Endothelial cell of umbilical vein (primary cell): ENCODE data around the gene UBL5. TPM values are rescaled to one million over a fixed set of nuclear protein-coding genes. Genes with fewer than 3 reads are reported as not detected.

Experiments used
- BruUV-seq: library from RNA; stranded (reverse); fragments of 400-500 nt; replicated peaks from 2 replicates; lab custom pipeline; 2021; lab: Mats Ljungman, UMichigan
- CTCF ChIA-PET: fragments of 300-600, 350-600 bp; sonication (Branson Sonifier 250); formaldehyde crosslinking; loops from one replicate; lab custom pipeline; 2021; ENCODE audit warnings: antibody characterized with exemption, inconsistent platforms; lab: Charles Lee
- POLR2A ChIA-PET: fragments of 300-600, 350-600 bp; sonication (Branson Sonifier 250); formaldehyde crosslinking; loops from one replicate; lab custom pipeline; 2021; ENCODE audit warnings: antibody characterized with exemption, inconsistent platforms; lab: Charles Lee
- DNase-seq: peaks from one replicate; pipeline ENCODE4 v3.0.0-alpha.2; 2011; ENCODE audit warnings: low read depth, low spot score
- FAIRE-seq: peaks from 2 replicates; lab custom pipeline; 2011; peaks lifted over from hg19 to GRCh38; lab: Jason Lieb, UNC
- H2AFZ ChIP-seq: 2 replicates; pipeline ENCODE4 v1.6.0; 2012; ENCODE audit warnings: low read depth, low read length, control low read depth, inconsistent platforms
- H3K27ac ChIP-seq: 2 replicates; pipeline ENCODE4 v1.5.1; 2011; ENCODE audit warnings: low read depth, mild to moderate bottlenecking, control low read depth, low read length, moderate library complexity; ENCODE audit not compliant: insufficient read depth
- H3K27me3 ChIP-seq, 2 experiments: 2 replicates each; pipeline versions ENCODE4 v1.6.0 to v1.6.1; 2011; ENCODE audit warnings: low read length in 2 of 2, mixed read lengths in 1 of 2; ENCODE audit not compliant: control insufficient read depth in 2 of 2, insufficient read depth in 2 of 2
- H3K36me3 ChIP-seq, 2 experiments: 2 replicates in 1 of 2; 3 replicates in 1 of 2; pipeline ENCODE4 v1.5.1; 2011; ENCODE audit warnings: low read length in 2 of 2, mild to moderate bottlenecking in 1 of 2, moderate library complexity in 1 of 2; ENCODE audit not compliant: control insufficient read depth in 2 of 2, insufficient read depth in 2 of 2; ENCODE audit errors: extremely low read depth in 1 of 2
- H3K4me1 ChIP-seq: 3 replicates; pipeline ENCODE4 v1.5.1; 2011; ENCODE audit warnings: mild to moderate bottlenecking, low read length; ENCODE audit not compliant: control insufficient read depth, insufficient read depth; ENCODE audit errors: extremely low read depth
- H3K4me2 ChIP-seq: 2 replicates; pipeline ENCODE4 v1.6.1; 2011; ENCODE audit warnings: low read length, control low read depth, mixed read lengths; ENCODE audit not compliant: insufficient read depth
- H3K4me3 ChIP-seq, 3 experiments: fragments of 200-600 bp in 1 of 3; sonication (generic), shearing (Covaris generic) in 1 of 3; replicated peaks in 1 of 3; 2 replicates each; pipeline ENCODE4 v1.5.1; 2011 to 2016; ENCODE audit warnings: control low read depth in 3 of 3, low read length in 3 of 3, mild to moderate bottlenecking in 2 of 3, inconsistent platforms in 1 of 3, low read depth in 1 of 3, moderate library complexity in 1 of 3; ENCODE audit not compliant: insufficient read depth in 1 of 3
- H3K79me2 ChIP-seq: 2 replicates; pipeline ENCODE4 v1.6.0; 2012; ENCODE audit warnings: low read length, inconsistent platforms; ENCODE audit not compliant: control insufficient read depth, insufficient read depth
- H3K9ac ChIP-seq: replicated peaks from 2 replicates; pipeline ENCODE3; 2011; ENCODE audit warnings: low read length, control low read depth; ENCODE audit not compliant: insufficient read depth; ENCODE audit errors: extremely low read depth
- H3K9me1 ChIP-seq: replicated peaks from 3 replicates; pipeline ENCODE4 v1.6.0; 2011; ENCODE audit warnings: mild to moderate bottlenecking, low read length; ENCODE audit not compliant: control insufficient read depth, insufficient read depth; ENCODE audit errors: extremely low read depth
- H3K9me3 ChIP-seq: replicated peaks from 2 replicates; pipeline ENCODE4 v1.5.1; 2012; ENCODE audit warnings: low read length, inconsistent platforms; ENCODE audit not compliant: control insufficient read depth, insufficient read depth
- H4K20me1 ChIP-seq: replicated peaks from 2 replicates; pipeline ENCODE3; 2011; ENCODE audit warnings: mild to moderate bottlenecking, low read length; ENCODE audit not compliant: control insufficient read depth, insufficient read depth; ENCODE audit errors: extremely low read depth
- EZH2 ChIP-seq: IDR thresholded peaks from 2 replicates; pipeline ENCODE4 v1.6.1; 2012; ENCODE audit warnings: borderline replicate concordance, low read depth, mild to moderate bottlenecking, moderate library complexity, low read length, inconsistent platforms; ENCODE audit not compliant: severe bottlenecking
- FOS ChIP-seq: IDR thresholded peaks from 2 replicates; pipeline ENCODE4 v1.6.1; 2011; ENCODE audit warnings: mild to moderate bottlenecking, low read length, moderate library complexity, borderline replicate concordance; ENCODE audit not compliant: insufficient read depth
- GATA2 ChIP-seq: IDR thresholded peaks from 2 replicates; pipeline ENCODE4 v1.7.0; 2011; ENCODE audit warnings: low read depth, mild to moderate bottlenecking, moderate library complexity, mixed read lengths, low read length; ENCODE audit not compliant: insufficient read length, insufficient read depth
- JUN ChIP-seq: IDR thresholded peaks from 2 replicates; pipeline ENCODE4 v1.6.1; 2011; ENCODE audit warnings: borderline replicate concordance, low read depth; ENCODE audit not compliant: insufficient read length, insufficient read depth
- MAX ChIP-seq: IDR thresholded peaks from 2 replicates; pipeline ENCODE4 v1.6.1; 2011; ENCODE audit not compliant: insufficient read depth, insufficient read length
- MYC ChIP-seq: IDR thresholded peaks from one replicate; pipeline ENCODE4 v1.6.1; 2011; ENCODE audit warnings: mild to moderate bottlenecking, low read depth, low read length
- POLR2A ChIP-seq: IDR thresholded peaks from 2 replicates; pipeline ENCODE4 v1.6.1; 2012; ENCODE audit warnings: low read depth, mild to moderate bottlenecking, control low read depth, low read length
- POLR2AphosphoS5 ChIP-seq: IDR thresholded peaks from 2 replicates; pipeline ENCODE4 v1.6.1; 2012; ENCODE audit warnings: low read depth, mild to moderate bottlenecking, control low read depth, low read length, moderate library complexity; ENCODE audit not compliant: insufficient read depth
- dilution Hi-C: fragments of 300-500 bp; cut with MboI; formaldehyde crosslinking; loops from one replicate; pipeline ENCODE4 v1.15.0; 2019; ENCODE audit warnings: low sequenced_read_pairs; ENCODE audit not compliant: extremely low pct_ligation_motif_present
- intact Hi-C: fragments of 100-400 bp; cut with micrococcal nuclease; formaldehyde crosslinking; loops from one replicate; pipeline ENCODE4 v1.10.0; 2022
- polyA plus RNA-seq, 4 experiments: library from polyadenylated mRNA; depleted of rRNA in 3 of 4; stranded (reverse) in 3 of 4; unstranded in 1 of 4; fragments of >200 nt; gene quantifications; 2 replicates each; pipeline versions ENCODE4 v1.2.1 to v1.2.3, GENCODE V29; 2011 to 2012; ENCODE audit warnings: missing spikeins in 1 of 4
- total RNA-seq: library from RNA; stranded (reverse); gene quantifications from 2 replicates; pipeline ENCODE4 v1.2.3, GENCODE V29; 2021
- TF ChIP-seq, protein P1 (sequence below), 2 donors: IDR thresholded peaks; 1 replicate in 1 of 2; 2 replicates in 1 of 2; pipeline ENCODE4 v1.5.1; 2011; ENCODE audit warnings: low read length in 2 of 2, mild to moderate bottlenecking in 2 of 2, moderate library complexity in 2 of 2, control low read depth in 1 of 2, inconsistent platforms in 1 of 2, low read depth in 1 of 2; ENCODE audit not compliant: insufficient read depth in 1 of 2; ENCODE audit errors: extremely low read depth in 1 of 2

UBL5 gene
- total and polyA plus RNA-seq, 2 donors (not counting 3 experiments of a cell fraction or from before 2014, with no cell fraction given): 351 to 1,226 TPM

GRCh38 chr19:9834307-9834725, 6.6 kb downstream of the UBL5 start:
- intact Hi-C loops: no loop called here
- peaks cover 24% of the 10 kb centered on the region for H3K79me2 ChIP-seq
- dilution Hi-C loops: no loop called here
- no TSS peak for BruUV-seq
- CTCF ChIA-PET: interaction anchor here (1.4 kb wide), 1 partner anchor 11 kb away, joined by 4 read pairs; no protein-coding TSS in a partner anchor
- H3K4me3 ChIP-seq: peak overlapping the region in 2 of 3 experiments; percentile 55 to 57
- H4K20me1 ChIP-seq: no peaks in the 10 kb centered on the region
- no peak overlapping the region for H3K4me2 ChIP-seq
- no peaks in the 10 kb centered on the region for H3K9me1 ChIP-seq
- POLR2A ChIA-PET: no interaction called here
- H3K36me3 ChIP-seq: peaks cover 2 to 3% of the 10 kb centered on the region in 2 experiments
- H3K27me3 ChIP-seq: no peaks in the 10 kb centered on the region
- DNase-seq (no peak), FAIRE-seq (no peak)
- H3K9ac ChIP-seq: no peak overlapping the region
- TF ChIP-seq MAX: no peak
- TF ChIP-seq POLR2A: no peak
- TF ChIP-seq, protein P1, sequence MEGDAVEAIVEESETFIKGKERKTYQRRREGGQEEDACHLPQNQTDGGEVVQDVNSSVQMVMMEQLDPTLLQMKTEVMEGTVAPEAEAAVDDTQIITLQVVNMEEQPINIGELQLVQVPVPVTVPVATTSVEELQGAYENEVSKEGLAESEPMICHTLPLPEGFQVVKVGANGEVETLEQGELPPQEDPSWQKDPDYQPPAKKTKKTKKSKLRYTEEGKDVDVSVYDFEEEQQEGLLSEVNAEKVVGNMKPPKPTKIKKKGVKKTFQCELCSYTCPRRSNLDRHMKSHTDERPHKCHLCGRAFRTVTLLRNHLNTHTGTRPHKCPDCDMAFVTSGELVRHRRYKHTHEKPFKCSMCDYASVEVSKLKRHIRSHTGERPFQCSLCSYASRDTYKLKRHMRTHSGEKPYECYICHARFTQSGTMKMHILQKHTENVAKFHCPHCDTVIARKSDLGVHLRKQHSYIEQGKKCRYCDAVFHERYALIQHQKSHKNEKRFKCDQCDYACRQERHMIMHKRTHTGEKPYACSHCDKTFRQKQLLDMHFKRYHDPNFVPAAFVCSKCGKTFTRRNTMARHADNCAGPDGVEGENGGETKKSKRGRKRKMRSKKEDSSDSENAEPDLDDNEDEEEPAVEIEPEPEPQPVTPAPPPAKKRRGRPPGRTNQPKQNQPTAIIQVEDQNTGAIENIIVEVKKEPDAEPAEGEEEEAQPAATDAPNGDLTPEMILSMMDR (IDR thresholded peaks at IDR 0.05; ENCODE audit: extremely low read depth in 1 of 2, insufficient read depth in 1 of 2, low read depth in 1 of 2, low read length in 2 of 2): no peak
- TF ChIP-seq JUN: no peak
- no peak for TF ChIP-seq EZH2
- no peak for TF ChIP-seq FOS
- TF ChIP-seq GATA2: no peak
- no peak for TF ChIP-seq MYC
- TF ChIP-seq POLR2AphosphoS5: no peak
- no peak overlapping the region for H3K27ac ChIP-seq
- no peak overlapping the region for H2AFZ ChIP-seq
- H3K4me1 ChIP-seq: peaks cover 9% of the 10 kb centered on the region
- no peaks in the 10 kb centered on the region for H3K9me3 ChIP-seq
